ENCODE measurements around the gene MYMK.

The MYMK gene

DNA sequence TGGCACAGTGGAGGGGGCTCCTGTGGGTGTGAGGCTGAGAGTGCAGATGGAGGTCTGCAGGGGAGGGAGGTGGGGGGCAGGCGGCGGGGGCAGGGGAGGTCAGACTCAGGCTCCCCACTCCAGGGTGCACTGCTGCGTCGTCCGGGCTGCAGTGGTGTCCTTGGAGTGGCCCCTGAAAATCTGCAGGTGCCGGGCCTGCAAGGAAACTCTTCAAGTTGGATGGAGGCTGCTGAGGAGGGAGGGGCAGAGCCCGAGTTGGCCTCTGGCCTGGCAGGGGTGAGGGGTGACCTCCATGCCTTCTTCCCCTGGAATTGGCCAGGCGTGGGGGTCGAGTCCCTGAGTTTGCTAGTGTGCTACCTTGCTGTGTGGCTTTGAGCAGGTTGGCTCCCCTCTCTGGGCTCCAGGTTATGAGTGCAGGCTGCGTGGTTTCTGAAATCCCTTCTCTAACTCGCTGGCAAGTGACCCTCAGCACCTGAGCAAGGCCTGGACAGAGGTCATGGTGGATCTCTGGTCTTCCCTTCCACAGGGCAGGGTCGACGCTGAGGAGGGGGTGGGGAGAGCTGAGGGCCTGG is 10.6 kb upstream of the MYMK start:
- DNase-seq (ENCODE audit: low read depth) = no peak

DNA sequence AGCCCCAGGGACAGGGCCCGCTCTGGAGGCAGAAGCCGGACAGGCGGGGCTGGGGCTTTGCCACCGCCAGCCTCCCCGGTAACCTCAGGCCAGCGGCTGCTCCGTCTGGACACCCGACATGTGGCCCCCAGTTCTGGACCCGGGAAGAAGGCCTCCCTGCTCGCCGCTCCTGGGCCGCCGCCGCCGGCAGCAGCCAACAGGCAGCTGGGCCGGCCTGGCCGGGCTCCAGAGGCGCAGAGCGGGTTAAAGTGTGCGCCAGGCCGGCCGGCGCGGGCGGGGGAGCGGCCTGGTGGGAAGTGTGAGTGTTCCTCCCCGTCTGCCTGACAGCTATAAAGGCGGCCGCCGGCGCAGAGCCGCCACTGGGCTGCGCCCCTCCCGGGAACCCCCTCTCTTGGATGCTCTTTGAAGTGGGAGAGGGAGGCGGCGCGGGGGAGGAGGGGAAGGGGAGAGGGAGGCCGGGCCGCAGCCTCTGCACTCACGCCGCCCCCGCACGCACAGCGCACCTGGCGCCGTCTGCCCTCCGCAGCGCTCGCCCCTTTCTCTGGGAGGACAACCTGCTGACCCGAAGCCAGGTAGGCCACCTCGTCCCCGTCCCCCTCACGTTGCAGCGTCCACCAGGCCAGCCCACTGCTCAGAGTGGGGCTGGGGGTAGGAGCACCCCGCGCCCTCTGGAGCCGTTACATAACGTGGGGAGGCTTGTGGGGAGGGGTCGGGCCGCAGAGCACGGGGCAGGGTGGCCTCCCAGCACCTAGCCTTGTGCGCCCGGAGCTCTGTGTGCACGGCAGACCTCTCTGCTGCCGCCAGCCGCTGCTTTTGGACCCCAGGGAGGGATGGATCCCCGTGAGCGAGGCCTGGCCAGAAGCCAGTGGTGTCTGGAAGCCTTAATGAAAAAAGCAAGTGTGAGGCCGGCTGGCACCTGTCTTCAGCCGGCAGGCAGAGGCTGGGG is 9.9 kb upstream of the MYMK start, which contains the start of gene ADAMTSL2:
TSS of gene ADAMTSL2 (plus strand) at position 359 of the 946 bp plus-strand sequence. CDS start 2,009 bp downstream, outside the sequence.
- DNase-seq (ENCODE audit: low read depth) = no peak

DNA sequence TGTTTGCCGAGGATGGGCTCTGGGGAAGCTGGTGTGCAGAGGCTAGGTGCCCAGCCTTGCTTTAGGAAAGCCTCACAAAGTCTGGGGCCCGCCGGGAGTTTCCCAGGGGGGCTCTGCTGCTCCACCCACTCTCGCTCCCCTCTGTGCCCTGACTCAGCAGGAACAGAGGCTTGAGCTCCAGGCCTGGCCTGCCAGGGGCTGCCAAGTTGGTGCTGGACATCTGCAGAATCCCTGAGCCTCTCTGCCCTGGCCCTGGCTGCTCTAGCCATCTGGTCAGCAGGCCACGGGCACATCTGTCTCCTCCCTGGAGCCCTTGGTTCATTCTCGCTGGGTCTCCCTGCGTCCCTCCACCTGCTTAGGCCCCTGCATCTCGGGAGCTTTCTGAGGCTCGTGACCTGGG is 9.1 kb upstream of the MYMK start:
- DNase-seq (ENCODE audit: low read depth) = no peak

DNA sequence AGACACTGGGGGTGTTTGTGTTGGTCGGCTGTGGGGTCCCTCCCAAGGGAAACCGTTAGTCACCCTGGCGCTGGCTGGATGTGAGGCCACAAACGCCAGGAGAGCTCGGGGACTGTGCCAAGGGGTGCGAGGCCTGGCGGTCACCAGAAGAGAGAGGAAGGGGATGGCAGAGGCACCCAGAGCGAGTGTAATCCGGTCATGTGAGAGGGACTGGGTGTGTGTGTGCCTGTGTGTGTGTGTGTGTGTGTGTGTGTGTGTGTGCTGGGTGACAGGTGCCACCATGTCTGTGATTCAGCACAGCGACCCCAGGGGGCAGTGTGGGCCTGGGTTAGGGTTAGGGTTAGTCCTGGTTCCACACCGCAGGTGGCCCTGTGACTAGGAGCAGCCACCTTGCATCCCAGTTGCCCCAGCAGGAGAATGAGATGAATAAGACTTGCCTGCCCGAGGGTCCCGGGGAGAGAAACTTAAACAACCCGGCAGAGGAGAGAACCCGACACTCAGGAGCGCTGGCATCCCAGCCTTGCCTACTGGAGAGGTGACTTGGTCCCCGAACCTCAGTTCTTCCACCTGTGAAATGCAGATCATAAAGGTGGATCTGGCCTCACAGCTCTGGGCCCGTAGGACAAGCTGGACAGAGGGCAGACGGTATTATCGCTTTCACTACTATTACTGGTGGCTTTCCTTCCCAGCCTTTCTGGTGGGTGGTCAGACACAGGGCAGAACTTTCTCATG is 8.3 kb upstream of the MYMK start:
- DNase-seq (ENCODE audit: low read depth) = peak; percentile 36

DNA sequence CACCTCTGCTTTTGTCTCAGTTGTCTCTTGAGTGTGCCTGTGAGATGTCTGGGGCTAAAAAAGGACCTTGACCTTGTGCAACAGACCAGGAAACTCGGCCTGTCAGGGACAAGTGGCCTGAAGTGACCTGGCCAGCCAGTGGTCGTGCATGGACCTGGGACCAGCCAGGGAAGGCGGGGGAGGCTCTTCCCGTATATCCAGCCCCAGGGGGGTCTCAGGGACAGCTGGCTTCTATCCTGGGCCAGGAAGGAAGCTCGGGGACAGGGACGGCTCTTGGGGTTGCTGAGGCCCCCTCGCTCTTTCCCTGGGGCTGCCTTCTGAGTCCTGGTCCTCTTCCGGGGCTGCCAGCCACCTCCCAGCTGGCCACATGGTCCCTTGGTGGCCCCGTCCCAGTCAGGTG is 6.5 kb upstream of the MYMK start:
- DNase-seq (ENCODE audit: low read depth) = no peak

DNA sequence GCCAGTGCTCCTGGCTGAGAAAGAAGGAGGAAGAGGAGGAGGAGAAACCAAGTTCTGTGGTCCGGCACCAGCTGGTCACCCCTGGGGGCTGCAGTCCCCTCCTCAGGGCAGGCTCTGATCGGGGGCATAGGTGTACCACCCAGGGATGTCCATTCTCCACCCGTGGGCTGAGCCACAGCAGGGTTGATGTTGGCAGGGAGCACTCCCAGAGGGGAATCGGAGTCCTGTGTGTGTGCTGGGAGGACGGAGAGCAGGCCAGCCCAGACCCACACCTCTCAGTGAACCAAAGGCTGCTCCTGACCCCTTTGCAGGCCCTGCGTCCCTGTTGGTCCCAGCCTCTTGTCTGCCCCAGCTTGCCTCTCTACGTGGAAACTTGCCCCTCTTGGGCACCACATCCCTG is 5.1 kb upstream of the MYMK start:
- DNase-seq (ENCODE audit: low read depth) = no peak

DNA sequence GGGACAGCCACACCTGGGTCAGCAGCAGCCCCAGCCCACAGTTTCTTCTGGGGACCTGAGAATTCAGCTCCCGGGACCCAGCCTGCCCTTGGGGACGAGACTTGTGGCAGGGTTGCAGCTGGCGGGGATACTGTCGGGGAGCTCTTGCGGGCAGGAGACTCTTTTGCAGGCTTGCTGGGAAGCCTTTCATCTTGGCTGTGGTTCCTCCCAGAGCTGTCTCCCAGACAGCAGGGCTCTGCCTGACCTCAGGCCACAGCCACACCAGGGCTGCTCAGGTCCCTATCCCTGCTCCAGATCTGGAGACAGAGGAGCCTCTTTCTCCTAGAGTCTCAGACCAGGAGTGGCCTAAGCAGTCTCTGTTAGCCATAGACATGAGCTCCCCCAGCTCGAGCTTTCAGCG is 4.7 kb upstream of the MYMK start:
- DNase-seq (ENCODE audit: low read depth) = no peak

DNA sequence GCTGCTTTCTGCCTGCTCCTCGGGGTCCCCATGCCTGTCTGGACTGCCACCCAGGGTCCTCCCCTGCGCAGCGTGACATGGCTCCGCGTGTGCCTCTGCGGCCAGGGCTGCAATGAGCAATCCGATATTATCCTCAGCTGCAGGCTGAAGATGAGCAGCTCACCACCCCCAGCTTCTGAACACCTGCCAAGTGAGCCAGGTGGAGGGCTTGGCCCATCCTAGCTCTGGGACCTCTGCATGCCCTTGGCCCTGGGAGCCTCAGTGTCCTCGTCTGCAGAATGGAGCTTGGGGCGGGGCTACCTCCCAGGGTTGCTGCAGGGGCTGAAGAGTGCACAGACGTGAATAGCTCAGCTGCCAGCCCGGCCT is 4.1 kb upstream of the MYMK start:
- no peak for DNase-seq (ENCODE audit: low read depth)

DNA sequence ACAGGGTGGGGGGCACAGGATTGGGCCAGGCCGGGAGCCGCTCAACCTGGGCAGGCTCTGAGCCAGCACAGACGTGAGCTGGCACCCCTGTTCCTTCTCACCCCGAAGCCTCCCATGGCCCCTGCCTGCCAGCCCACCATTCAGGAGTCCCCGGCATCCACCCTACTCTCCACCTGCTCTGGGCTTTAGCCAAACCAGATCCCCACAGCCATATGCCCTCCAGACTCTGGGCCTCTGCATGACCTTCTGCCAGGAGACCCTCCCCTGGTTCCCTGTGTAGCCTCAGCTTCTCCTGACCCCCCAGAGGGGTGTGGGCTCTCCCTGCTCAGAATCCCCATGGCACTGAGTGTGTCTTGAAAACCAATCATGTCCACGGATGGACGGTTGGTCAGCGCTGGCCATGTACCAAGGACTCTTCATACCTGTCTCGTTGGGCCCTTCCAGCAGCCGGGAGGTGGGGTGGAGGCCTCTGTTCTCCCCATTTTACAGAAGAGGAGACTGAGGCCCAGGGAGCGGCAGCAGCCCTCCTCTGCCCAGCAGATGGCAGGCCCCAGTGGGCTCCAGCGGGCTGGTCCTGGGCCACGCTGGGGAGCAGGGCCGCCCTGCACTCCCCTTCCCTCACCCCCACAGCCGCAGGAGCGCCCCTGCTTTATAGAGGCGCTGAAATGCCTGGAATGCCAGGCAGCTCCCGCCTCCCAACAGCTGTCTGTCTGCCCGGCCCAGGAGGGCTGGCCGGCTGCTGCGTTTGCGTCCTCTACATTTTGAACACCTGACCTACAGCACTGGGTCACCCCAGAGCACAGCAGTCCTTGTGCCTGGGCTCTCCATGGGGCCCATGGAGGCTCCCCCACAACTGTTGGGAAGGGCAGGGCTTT is 3.5 kb upstream of the MYMK start:
- DNase-seq (ENCODE audit: low read depth) = no peak

DNA sequence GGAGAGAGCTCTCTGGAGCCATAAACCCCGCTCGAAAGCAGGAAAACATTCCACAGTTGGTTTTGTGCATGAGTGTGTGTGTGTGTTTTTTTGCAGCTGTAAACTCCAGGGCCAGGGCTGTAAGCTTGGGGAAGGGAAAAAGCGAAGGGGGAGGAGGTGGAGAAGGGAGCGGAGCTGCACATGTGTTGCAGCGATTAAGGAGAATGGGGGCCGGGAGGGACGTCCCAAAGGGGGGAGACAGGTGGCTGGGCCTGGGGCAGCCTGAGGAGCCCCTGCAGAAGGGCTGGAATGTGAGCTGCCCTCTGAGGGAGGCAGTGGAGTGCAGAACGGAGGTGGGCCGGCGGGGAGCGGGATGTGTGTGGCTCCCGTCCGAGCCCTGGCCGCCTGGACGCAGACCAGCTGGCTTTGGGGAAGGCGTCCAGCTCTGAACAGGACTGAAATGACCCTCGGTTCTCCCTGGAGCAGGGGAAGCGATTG is 2.7 kb upstream of the MYMK start:
- no peak for DNase-seq (ENCODE audit: low read depth)

DNA sequence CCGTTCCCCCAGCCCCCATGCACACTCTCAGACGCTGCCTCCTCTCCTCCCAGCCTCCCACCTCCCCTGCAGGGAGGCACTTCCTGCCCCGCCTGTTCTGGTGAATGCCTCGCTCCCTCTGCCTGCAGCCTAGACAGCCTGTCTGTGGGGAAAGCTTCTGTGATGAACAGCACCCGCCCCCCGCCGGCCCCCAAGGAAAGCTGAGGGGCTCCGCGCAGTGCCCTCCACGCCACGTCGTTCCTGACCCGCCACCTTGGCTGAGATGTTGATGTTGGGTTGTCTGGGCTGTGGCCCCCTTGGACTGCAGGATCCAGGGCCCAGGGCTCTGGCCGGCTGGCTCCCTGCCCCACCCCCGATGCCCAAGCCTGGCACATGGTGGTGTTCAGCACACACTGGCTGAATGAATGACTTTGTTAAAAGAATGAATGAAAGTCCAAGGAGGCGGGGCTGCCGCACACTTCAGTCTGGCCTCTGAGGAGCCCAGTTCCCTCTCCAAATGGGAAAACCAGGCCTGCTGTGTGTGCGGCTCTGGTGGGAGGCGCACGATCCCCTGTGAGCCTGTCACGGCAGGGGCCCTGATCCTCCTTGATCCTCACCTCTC is 2.1 kb upstream of the MYMK start:
- no peak for DNase-seq (ENCODE audit: low read depth)

DNA sequence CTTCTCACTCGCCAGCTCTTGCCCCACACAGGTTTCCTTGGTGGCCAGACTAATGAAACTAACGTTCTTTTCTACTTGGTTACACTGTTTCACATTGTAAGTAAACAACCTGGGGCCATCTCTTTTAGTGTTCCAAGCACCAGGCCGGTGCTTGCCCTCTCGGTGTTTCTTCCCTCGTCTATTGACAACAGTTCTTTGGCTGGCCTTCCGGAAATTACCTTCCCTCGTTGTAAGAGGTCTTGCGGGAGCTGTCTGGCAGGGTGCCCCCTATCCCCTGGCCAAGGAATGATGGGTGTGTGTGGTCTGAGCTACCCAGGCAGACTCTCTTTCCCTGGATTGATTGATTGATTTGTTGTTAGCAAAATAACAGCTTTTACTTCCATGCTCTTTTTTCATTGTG is 918 bp upstream of the MYMK start:
- no peak for DNase-seq (ENCODE audit: low read depth)

DNA sequence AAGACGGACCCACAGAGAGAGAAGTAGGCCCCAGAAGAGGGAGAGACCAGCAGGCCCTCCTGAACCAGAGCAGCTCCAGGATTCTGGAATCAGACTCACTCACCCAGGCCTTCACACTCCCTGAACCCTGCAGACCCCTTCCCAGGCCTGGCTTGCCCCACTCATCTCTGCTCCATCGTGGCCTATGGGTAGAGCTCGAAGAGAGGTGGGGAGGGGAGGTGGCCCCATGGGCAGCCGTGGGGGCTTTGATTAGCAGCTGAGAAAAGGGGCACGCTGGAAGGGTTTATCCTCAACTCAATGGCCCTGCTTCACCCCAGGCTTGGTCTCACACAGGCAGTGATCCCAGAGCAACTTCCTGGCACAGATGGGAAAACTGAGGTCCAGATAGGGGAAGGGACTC is 613 bp downstream of the MYMK start:
- DNase-seq (ENCODE audit: low read depth) = no peak

DNA sequence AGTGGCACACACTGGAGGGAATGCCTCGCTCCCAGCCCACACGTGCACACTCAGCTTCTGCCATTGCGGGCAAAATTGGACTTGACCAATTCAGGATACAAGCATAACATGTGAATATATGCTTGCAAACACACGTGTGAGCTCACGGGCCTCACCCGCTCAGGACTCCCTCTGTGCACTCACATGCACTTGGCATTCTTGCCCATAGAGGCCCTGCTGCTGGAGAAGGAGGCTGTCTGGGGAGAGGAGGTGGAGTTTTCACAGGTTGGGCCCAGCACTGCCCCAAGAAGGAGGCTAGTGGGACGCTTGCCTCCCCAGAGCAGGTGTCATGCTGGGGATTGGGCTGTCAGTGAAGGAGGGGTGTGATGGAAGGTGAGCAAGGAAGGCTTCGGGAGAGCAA is 1.7 kb downstream of the MYMK start:
- no peak for DNase-seq (ENCODE audit: low read depth)

DNA sequence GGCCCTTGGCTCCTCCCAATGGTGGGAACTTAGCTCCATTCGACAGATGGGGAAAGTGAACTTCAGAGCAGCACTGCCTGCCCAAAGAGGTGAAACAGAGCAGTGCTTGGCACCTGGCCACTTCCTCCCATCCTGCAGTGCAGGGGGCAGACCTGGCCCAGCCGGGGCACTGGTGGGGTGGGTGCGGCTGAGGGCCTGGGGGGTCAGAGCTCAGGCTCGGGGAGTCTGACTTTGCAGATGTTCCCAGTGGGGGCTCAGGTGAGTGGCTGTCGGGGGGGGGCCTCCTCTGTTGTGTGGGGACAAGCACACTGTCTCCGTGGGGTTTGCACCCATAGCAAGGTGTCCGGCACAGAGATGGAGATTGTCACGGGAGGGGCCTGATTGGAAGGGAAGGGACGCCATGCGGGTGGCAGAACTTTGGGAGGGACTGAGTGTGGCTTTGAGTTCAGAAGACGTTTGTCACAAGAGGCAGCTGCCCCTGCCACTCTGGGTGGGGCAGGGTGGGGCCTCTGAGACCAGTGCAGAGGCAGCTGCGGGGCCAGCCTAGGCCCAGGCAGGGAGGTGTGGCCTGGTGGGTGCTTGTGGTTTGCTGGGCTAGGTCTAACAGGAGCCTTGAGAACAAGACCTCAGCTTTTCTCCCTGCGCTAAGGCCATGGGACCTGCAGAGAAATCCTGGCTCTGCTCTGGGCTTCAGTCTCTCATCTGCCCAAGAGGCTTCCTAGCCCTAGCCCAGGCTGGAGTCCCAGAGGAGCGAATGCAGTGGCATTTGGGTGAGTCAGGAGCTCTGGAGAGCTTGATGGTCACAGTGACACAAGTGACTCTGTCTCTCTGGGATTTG is 2.5 kb downstream of the MYMK start:
- DNase-seq (ENCODE audit: low read depth) = no peak

DNA sequence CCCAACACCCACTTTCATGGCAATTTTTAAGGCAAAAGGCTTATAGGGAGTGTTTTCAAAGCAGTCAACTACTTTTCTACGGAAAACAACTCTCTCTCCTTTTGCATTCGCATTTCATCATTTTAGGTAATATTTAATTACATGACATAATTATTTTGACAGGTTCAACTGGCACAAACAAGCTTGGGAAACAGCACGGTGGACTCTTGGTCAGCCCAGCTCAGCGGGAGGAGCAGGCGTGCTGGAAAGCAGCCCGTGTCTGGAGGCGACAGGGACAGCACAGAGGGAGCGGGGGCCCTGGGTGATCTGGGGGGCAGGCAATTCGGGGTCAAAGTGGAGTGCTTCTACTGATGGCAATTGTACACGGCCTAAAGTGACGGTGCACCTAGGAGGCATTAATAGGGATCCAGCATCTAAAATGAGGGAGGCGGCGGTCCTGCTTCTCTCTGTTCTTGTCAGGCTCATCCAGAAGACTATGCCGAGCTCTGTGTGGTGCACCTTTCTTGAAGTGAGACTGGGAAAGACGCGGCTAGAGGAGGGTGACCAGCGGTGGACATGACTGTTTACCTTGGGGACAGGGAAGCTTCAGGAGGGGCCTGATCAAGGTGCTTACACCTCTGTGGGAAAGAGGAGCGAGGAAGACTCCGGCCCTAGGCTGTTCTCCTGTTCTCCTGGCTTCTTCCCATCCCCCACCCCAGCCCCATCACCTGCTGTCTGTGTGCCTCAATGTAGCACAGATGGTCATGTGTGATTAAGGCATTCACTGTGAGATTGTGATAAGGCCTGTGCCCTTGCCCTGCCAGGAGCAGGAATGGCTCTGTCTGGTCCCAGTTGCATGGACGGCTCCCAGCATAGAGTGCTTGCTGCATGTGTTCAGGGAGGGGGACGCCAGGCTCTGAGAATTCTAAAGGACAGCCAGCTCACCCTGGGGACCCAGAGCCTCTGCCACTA is 3.4 kb downstream of the MYMK start:
- no peak for DNase-seq (ENCODE audit: low read depth)

DNA sequence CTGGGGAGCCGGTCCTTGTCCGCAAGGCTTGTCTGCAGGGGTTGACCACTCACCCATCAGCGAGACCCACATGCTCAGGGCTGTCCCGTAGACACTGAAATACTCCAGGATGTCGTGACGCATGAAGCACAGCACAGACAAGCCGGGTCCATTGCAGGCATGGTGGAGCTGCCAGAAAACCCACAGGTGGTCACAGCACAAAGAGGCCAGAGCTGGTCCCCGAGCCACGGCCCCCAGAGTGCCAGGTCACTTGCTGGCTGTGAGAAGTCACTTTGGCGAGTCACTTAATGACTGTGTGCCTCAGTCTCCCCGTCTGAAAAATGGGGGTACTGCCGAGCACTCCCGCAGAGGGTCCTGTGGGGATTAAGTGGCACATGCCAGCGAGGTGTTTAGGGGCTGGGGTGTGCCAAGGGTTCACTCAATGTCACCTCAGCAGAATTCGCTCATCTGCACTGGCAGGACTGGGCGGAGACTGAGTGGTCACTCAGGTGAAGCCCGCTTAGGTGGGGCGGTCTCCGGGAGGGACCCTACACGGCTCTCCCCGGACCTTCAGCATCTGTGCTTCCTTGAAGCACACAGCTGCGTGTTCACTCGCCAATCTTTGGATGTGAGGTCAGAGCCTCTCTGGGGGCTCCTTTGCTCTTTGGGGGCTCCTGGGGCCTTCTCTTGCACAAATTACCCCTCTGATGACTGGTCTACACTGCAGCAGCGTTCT is 4.5 kb downstream of the MYMK start:
- no peak for DNase-seq (ENCODE audit: low read depth)

DNA sequence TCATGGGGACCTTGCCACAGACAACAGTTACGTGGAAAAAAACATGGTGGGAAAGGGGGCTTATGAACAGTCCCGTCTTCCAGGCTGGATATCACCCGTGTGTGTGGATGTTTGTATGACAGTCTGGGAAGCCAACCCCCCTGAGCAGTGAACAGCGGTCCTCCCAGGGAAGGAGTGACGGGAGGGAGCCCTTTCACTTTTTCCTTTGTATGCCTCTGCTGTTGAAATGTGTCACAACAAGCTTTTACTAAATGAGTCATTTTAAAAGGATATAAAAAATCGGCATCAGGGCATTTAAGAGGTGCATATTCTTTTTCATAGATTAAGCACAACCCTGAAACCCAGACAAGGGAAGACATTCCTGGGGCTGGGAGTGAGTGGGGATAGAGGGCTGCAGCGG is 5.1 kb downstream of the MYMK start:
- no peak for DNase-seq (ENCODE audit: low read depth)

Data from activated T-helper 1 cell treated with Interleukin-2 at 50 U/mL for 16 hours (primary cell).